C4-2B (cell line): ENCODE data around the gene ZNF718.
"Not testable (repeated sequence)": the region's sequence is repeated elsewhere in the genome, so short reads cannot be mapped to it uniquely, and the experiment has no call there.

Source experiments
- H3K27ac ChIP-seq: fragments of 450-650 bp; 2 replicates; pipeline ENCODE4 v1.5.1; 2017
- CTCF ChIP-seq: fragments of 450-650 bp; conservative IDR thresholded peaks from 2 replicates; pipeline ENCODE4 v1.5.1; 2017; ENCODE audit warnings: mild to moderate bottlenecking
- ZFX ChIP-seq: fragments of 450-650 bp; IDR thresholded peaks from 2 replicates; pipeline ENCODE4 v1.6.1; 2017

Gene ZNF718

GRCh38 chr4:124275-125081, at the start of gene ZNF718:
ZNF718 (plus strand) TSS chr4:124501; CDS start chr4:124671, 170 bp downstream.
- H3K27ac ChIP-seq: peak within 1 kb of the TSS; percentile 92
- TF ChIP-seq ZFX (peak; percentile 94), CTCF (no peak)

GRCh38 chr4:85951-86350, 38.4 kb upstream of the ZNF718 start:
- H3K27ac ChIP-seq: no peak overlapping the region
- TF ChIP-seq CTCF (no peak), ZFX (no peak)

- not testable (repeated sequence) for H3K27ac ChIP-seq
Observed at GRCh38 chr4:86559-87324, 37.6 kb upstream of the ZNF718 start.

- no peak overlapping the region for H3K27ac ChIP-seq
- TF ChIP-seq CTCF: no peak
- no peak for TF ChIP-seq ZFX
Observed at GRCh38 chr4:98386-98785, 25.9 kb upstream of the ZNF718 start.

GRCh38 chr4:99863-100262, 24.4 kb upstream of the ZNF718 start:
- TF ChIP-seq CTCF: no peak
- TF ChIP-seq ZFX: no peak
- no peak overlapping the region for H3K27ac ChIP-seq

- no peak overlapping the region for H3K27ac ChIP-seq
- TF ChIP-seq CTCF (no peak), ZFX (no peak)
Observed at GRCh38 chr4:107083-107443, 17.2 kb upstream of the ZNF718 start.

- TF ChIP-seq CTCF (no peak), ZFX (no peak)
- no peak overlapping the region for H3K27ac ChIP-seq
Observed at GRCh38 chr4:107444-108429, 16.6 kb upstream of the ZNF718 start.
